Astrocyte of the cerebellum (primary cell): ENCODE data around the gene APOBEC3C.
A peak's percentile ranks its signal among the peaks of the same experiment; 100 is the strongest.

ENCODE experiments used
- DNase-seq: peaks from one replicate; pipeline ENCODE4 v3.0.0-alpha.2; 2011; ENCODE audit warnings: low read depth
- H3K4me3 ChIP-seq: 2 replicates; pipeline ENCODE4 v1.5.1; 2011; ENCODE audit warnings: mild to moderate bottlenecking, low read depth, low read length, moderate library complexity
- CTCF ChIP-seq: IDR thresholded peaks from 2 replicates; pipeline ENCODE4 v1.5.1; 2012; ENCODE audit warnings: low read length, low read depth, moderate library complexity, mild to moderate bottlenecking; ENCODE audit errors: missing control alignments
- in situ Hi-C: cut with HindIII; loops from 2 replicates; pipeline ENCODE4 v1.10.0; 2017; ENCODE audit warnings: low sequenced_read_pairs

The APOBEC3C gene

GRCh38 chr22:39013942-39014722 lies at the start of gene APOBEC3C:
APOBEC3C (plus strand) TSS chr22:39014257; CDS start chr22:39014363, 106 bp downstream.
- TF ChIP-seq CTCF = no peak
- DNase-seq = peak; percentile 55
- peak within 1 kb of the TSS; percentile 50 for H3K4me3 ChIP-seq
- in situ Hi-C loops = no loop called here

GRCh38 chr22:38964306-38964705 lies 49.8 kb upstream of the APOBEC3C start:
- DNase-seq = no peak
- in situ Hi-C loops = no loop called here
- no peak for TF ChIP-seq CTCF
- H3K4me3 ChIP-seq = no peak overlapping the region

- in situ Hi-C loops = no loop called here
- no peak for DNase-seq
- TF ChIP-seq CTCF = no peak
- no peak overlapping the region for H3K4me3 ChIP-seq
Observed at GRCh38 chr22:38964989-38965388, 49.1 kb upstream of the APOBEC3C start.

GRCh38 chr22:38965614-38966379 lies 48.3 kb upstream of the APOBEC3C start:
- TF ChIP-seq CTCF = no peak
- H3K4me3 ChIP-seq = no peak overlapping the region
- in situ Hi-C loops = no loop called here
- DNase-seq = no peak

- in situ Hi-C loops = no loop called here
- no peak overlapping the region for H3K4me3 ChIP-seq
- no peak for TF ChIP-seq CTCF
- no peak for DNase-seq
Observed at GRCh38 chr22:38966380-38966702, 47.7 kb upstream of the APOBEC3C start.

- H3K4me3 ChIP-seq = no peak overlapping the region
- no peak for TF ChIP-seq CTCF
- in situ Hi-C loops = no loop called here
- no peak for DNase-seq
Observed at GRCh38 chr22:38966942-38967341, 47.1 kb upstream of the APOBEC3C start.
